K562 (cell line): ENCODE results near the gene WFIKKN1. TPM values are rescaled to one million over a fixed set of nuclear protein-coding genes. Genes with fewer than 3 reads are reported as not detected.

Experiments
- EZH2 ChIP-seq: IDR thresholded peaks from 2 replicates; pipeline ENCODE4 v1.6.1; 2012; ENCODE audit warnings: low read depth, mild to moderate bottlenecking, inconsistent platforms, low read length, borderline replicate concordance
- FOXP1 ChIP-seq: sonication (generic); formaldehyde crosslinking; IDR thresholded peaks from 2 replicates; pipeline ENCODE4 v1.8.0; 2022; ENCODE audit warnings: mild to moderate bottlenecking, missing genetic modification reagents
- HLTF ChIP-seq: fragments of 450-650 bp; IDR thresholded peaks from 2 replicates; pipeline ENCODE4 v1.6.1; 2016
- HNRNPK ChIP-seq: fragments of 200-400 bp; formaldehyde crosslinking; IDR thresholded peaks from one replicate; pipeline ENCODE4 v1.6.1; 2018; ENCODE audit warnings: mild to moderate bottlenecking, low read depth, low read length; ENCODE audit not compliant: poor library complexity, severe bottlenecking
- MAFF ChIP-seq: IDR thresholded peaks from 2 replicates; pipeline ENCODE4 v1.6.1; 2012; ENCODE audit warnings: low read length, improper control_type of control experiment
- MBD2 ChIP-seq: sonication (generic); IDR thresholded peaks from 2 replicates; pipeline ENCODE4 v1.6.1; 2016; ENCODE audit warnings: low read depth, borderline replicate concordance
- MITF ChIP-seq: IDR thresholded peaks from 2 replicates; pipeline ENCODE4 v1.6.1; 2014; ENCODE audit warnings: antibody characterized with exemption
- PHF20 ChIP-seq: fragments of 450-650 bp; IDR thresholded peaks from 2 replicates; pipeline ENCODE4 v1.6.1; 2018; ENCODE audit not compliant: partially characterized antibody
- POLR2A ChIP-seq: fragments of 450-650 bp; conservative IDR thresholded peaks from 2 replicates; pipeline ENCODE4 v1.6.1; 2016
- POLR3A ChIP-seq: IDR thresholded peaks from 2 replicates; pipeline ENCODE4 v1.6.1; 2011; ENCODE audit warnings: borderline replicate concordance, mild to moderate bottlenecking, moderate library complexity; ENCODE audit not compliant: insufficient read length, insufficient read depth; ENCODE audit errors: extremely low read depth
- RAD51 ChIP-seq: fragments of 450-650 bp; IDR thresholded peaks from 2 replicates; pipeline ENCODE4 v1.7.1; 2016; ENCODE audit warnings: low read depth, mild to moderate bottlenecking, borderline replicate concordance
- SMAD3 ChIP-seq: fragments of 450-650 bp; formaldehyde crosslinking; conservative IDR thresholded peaks from 2 replicates; pipeline ENCODE4 v1.4.0; 2020; ENCODE audit warnings: mild to moderate bottlenecking
- TAF1 ChIP-seq: IDR thresholded peaks from 2 replicates; pipeline ENCODE4 v1.6.1; 2011; ENCODE audit warnings: mild to moderate bottlenecking, low read length, moderate library complexity; ENCODE audit not compliant: insufficient read depth, control insufficient read depth, severe bottlenecking; ENCODE audit errors: extremely low read depth
- TCF7 ChIP-seq: sonication (generic); IDR thresholded peaks from 2 replicates; pipeline ENCODE4 v1.6.1; 2016; ENCODE audit warnings: antibody characterized with exemption, borderline replicate concordance
- TEAD1 ChIP-seq, 2 experiments: fragments of 450-650 bp in 1 of 2; sonication (generic) in 1 of 2; formaldehyde crosslinking; IDR thresholded peaks; 2 replicates each; pipeline versions ENCODE4 v1.4.0 to v1.8.0; 2020 to 2022; ENCODE audit warnings: mild to moderate bottlenecking in 2 of 2, missing genetic modification reagents in 1 of 2
- THRAP3 ChIP-seq: fragments of 450-650 bp; IDR thresholded peaks from 2 replicates; pipeline ENCODE4 v1.6.1; 2016; ENCODE audit warnings: mild to moderate bottlenecking, inconsistent platforms, borderline replicate concordance
- U2AF1 ChIP-seq: fragments of 200-400 bp; formaldehyde crosslinking; optimal IDR thresholded peaks from 2 replicates; pipeline ENCODE3; 2017; ENCODE audit warnings: mild to moderate bottlenecking, low read depth, low read length, moderate library complexity
- ZBTB34 ChIP-seq: fragments of 250-450 bp; sonication (Bioruptor Pico); IDR thresholded peaks from 2 replicates; pipeline ENCODE4 v1.8.0; 2021; ENCODE audit warnings: mild to moderate bottlenecking, moderate library complexity
- ZBTB7A ChIP-seq: IDR thresholded peaks from 2 replicates; pipeline ENCODE4 v1.6.1; 2011; ENCODE audit warnings: low read depth, mild to moderate bottlenecking, low read length, moderate library complexity, borderline replicate concordance; ENCODE audit not compliant: control insufficient read depth
- ZNF121 ChIP-seq: sonication (generic); formaldehyde crosslinking; conservative IDR thresholded peaks from 2 replicates; pipeline ENCODE4 v1.8.0; 2022; ENCODE audit warnings: missing genetic modification reagents
- polyA plus RNA-seq, 8 experiments: library from polyadenylated mRNA; depleted of rRNA in 4 of 8; stranded (reverse) in 5 of 8; unstranded in 3 of 8; fragments of >200 nt; fragmentation: Nextera tagmentation in 2 of 8; fragmentation: Illumina TruSeq in 1 of 8; extraction: Ambion mirVana in 2 of 8; extraction: Trizol in 1 of 8; gene quantifications; 2 replicates each; pipeline versions ENCODE4 v1.2.1 to v1.2.3, GENCODE V29; 2011 to 2014; ENCODE audit warnings: inconsistent platforms in 1 of 8, missing spikeins in 1 of 8
- total RNA-seq, 7 experiments: library from RNA; depleted of rRNA in 6 of 7; stranded (reverse); fragments of >200 nt in 6 of 7; fragmentation: Illumina TruSeq in 2 of 7; extraction: Trizol in 2 of 7; gene quantifications; 2 replicates each; pipeline versions ENCODE4 v1.2.1 to v1.2.3, GENCODE V29; 2011 to 2021; ENCODE audit warnings: low replicate concordance in 1 of 7
- TF ChIP-seq, protein P1 (sequence below): fragments of 250-450 bp; sonication (Bioruptor Pico); IDR thresholded peaks from 2 replicates; pipeline ENCODE4 v1.5.0; 2021
- TF ChIP-seq, protein P2 (sequence below): IDR thresholded peaks from 3 replicates; pipeline ENCODE4 v1.6.1; 2011; ENCODE audit warnings: borderline replicate concordance, mild to moderate bottlenecking, moderate library complexity; ENCODE audit not compliant: insufficient read length; ENCODE audit errors: extremely low read depth

The WFIKKN1 gene
- total and polyA plus RNA-seq, 9 of the 15 experiments (the other 6 are each of a cell fraction or from before 2014, with no cell fraction given), result 0.14 to 1.1 (median 0.50) TPM; not detected in 4

DNA sequence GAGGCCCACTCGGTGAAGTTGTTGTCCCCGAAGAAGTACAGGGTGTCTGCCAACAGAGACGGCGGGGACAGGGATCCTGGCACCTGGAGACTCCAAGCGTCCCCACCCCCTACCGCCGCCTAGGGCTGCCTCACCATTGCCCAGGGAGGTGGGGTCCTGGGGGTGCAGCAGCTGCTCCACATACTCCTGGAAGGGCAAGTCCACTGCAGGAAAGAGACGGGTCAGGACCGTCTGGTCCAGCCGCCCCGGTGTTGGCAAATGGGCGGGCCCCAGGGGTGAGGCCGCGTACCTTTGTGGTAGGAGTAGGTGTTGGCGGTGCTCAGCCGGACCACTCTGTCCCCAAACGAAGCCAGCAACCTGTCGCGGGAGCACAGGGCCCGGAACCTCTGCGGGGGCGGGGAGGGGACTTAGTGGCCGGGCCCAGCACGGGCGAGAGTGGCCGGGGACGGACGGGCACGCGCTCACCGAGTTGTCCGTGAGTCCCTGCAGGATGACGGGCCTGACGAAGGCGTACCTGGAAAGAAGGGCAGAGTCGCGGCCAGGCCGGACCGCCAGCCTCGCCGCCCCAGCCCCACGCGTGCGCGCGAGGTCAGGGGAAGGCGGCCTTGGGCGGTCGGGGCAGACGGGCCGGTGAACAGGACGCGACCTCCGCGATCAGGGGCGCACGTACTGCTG, 52.7 kb downstream of the WFIKKN1 start (continued):
- TF ChIP-seq, protein P1, sequence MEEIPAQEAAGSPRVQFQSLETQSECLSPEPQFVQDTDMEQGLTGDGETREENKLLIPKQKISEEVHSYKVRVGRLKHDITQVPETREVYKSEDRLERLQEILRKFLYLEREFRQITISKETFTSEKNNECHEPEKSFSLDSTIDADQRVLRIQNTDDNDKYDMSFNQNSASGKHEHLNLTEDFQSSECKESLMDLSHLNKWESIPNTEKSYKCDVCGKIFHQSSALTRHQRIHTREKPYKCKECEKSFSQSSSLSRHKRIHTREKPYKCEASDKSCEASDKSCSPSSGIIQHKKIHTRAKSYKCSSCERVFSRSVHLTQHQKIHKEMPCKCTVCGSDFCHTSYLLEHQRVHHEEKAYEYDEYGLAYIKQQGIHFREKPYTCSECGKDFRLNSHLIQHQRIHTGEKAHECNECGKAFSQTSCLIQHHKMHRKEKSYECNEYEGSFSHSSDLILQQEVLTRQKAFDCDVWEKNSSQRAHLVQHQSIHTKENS, result no peak
- TF ChIP-seq RAD51, result no peak
- TF ChIP-seq TEAD1 (CRISPR knock-in tag; IDR thresholded peaks at IDR 0.05), result peak in 1 of 2 experiments; percentile 17; a peak in 1 of 4 replicates
- no peak for TF ChIP-seq TAF1
- TF ChIP-seq U2AF1, result no peak
- peak; percentile 67 for TF ChIP-seq POLR2A
- no peak for TF ChIP-seq HNRNPK
- peak; percentile 68; the same call in 1 of the 2 replicates for TF ChIP-seq FOXP1
- no peak for TF ChIP-seq EZH2
- TF ChIP-seq SMAD3 (CRISPR knock-in tag), result no peak
- peak; percentile 41; the same call in 1 of the 2 replicates for TF ChIP-seq ZBTB7A
- no peak for TF ChIP-seq MITF
- TF ChIP-seq MBD2, result no peak
- TF ChIP-seq, protein P2, sequence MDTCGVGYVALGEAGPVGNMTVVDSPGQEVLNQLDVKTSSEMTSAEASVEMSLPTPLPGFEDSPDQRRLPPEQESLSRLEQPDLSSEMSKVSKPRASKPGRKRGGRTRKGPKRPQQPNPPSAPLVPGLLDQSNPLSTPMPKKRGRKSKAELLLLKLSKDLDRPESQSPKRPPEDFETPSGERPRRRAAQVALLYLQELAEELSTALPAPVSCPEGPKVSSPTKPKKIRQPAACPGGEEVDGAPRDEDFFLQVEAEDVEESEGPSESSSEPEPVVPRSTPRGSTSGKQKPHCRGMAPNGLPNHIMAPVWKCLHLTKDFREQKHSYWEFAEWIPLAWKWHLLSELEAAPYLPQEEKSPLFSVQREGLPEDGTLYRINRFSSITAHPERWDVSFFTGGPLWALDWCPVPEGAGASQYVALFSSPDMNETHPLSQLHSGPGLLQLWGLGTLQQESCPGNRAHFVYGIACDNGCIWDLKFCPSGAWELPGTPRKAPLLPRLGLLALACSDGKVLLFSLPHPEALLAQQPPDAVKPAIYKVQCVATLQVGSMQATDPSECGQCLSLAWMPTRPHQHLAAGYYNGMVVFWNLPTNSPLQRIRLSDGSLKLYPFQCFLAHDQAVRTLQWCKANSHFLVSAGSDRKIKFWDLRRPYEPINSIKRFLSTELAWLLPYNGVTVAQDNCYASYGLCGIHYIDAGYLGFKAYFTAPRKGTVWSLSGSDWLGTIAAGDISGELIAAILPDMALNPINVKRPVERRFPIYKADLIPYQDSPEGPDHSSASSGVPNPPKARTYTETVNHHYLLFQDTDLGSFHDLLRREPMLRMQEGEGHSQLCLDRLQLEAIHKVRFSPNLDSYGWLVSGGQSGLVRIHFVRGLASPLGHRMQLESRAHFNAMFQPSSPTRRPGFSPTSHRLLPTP, result no peak
- TF ChIP-seq TCF7, result no peak
- TF ChIP-seq HLTF, result no peak
- no peak for TF ChIP-seq ZBTB34
- no peak for TF ChIP-seq POLR3A
- TF ChIP-seq PHF20, result no peak
- no peak for TF ChIP-seq ZNF121 (CRISPR knock-in tag)
- no peak for TF ChIP-seq THRAP3
- TF ChIP-seq MAFF, result no peak
